ENCODE measurements around the gene CXCL8.

DNA sequence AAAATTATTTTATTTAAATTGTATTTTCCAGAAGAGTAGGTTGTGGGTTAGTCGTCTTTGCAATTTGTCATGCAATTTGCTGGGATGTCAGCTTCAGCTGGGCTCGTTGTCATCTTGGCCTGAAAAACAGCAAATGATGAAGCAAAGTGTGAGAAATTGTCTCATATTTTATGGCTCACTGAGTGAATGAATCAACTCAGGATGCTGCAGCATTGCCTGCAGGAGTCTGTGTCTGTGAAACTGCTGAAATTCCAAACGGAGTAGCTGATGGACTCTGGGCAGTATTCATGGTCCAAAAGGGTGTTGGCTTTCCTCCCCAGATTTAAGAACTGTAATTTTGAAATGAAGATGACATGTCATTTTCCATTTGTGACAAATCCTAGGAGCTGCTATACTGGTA lies 37.2 kb downstream of the CXCL8 start:
- TF ChIP-seq CTCF (conservative IDR thresholded peaks at IDR 0.05 in 1 of 2, IDR thresholded peaks at IDR 0.05 in 1 of 2; ENCODE audit: extremely low read depth in 1 of 2, insufficient read depth in 1 of 2, low read depth in 1 of 2, low read length in 2 of 2), result no peak
- no peak for TF ChIP-seq EZH2 (IDR thresholded peaks at IDR 0.05; ENCODE audit: borderline replicate concordance, low read length)

Measured in mammary epithelial cell (primary cell).